ENCODE results near the gene KCNG1.
"Not testable (repeated sequence)": the region's sequence is repeated elsewhere in the genome, so short reads cannot be mapped to it uniquely, and the experiment has no call there.

KCNG1 gene

GRCh38 chr20:50991076-50991475 lies 31.8 kb downstream of the KCNG1 start:
- DNase-seq (ENCODE audit: low read depth in 2 of 2): no peak

GRCh38 chr20:50987493-50988210 lies 35.3 kb downstream of the KCNG1 start:
- DNase-seq (ENCODE audit: low read depth in 2 of 2): peak; percentile 25 to 28

GRCh38 chr20:50983321-50983720 lies 39.6 kb downstream of the KCNG1 start:
- DNase-seq (ENCODE audit: low read depth in 2 of 2): no peak

GRCh38 chr20:50982363-50982762 lies 40.5 kb downstream of the KCNG1 start:
- DNase-seq (ENCODE audit: low read depth in 2 of 2): no peak

- no peak for DNase-seq (ENCODE audit: low read depth in 2 of 2)
Measured at GRCh38 chr20:50981714-50982048, 41.2 kb downstream of the KCNG1 start.

- peak; percentile 41 to 42 for DNase-seq (ENCODE audit: low read depth in 2 of 2)
Measured at GRCh38 chr20:50980851-50981713, 41.8 kb downstream of the KCNG1 start.

- no peak for DNase-seq (ENCODE audit: low read depth in 2 of 2)
Measured at GRCh38 chr20:50980071-50980681, 42.7 kb downstream of the KCNG1 start.

GRCh38 chr20:50978533-50978932 lies 44.4 kb downstream of the KCNG1 start:
- not testable (repeated sequence) for DNase-seq (ENCODE audit: low read depth in 2 of 2)

GRCh38 chr20:50977066-50978021 lies 45.6 kb downstream of the KCNG1 start:
- DNase-seq (ENCODE audit: low read depth in 2 of 2): no peak

- DNase-seq (ENCODE audit: low read depth in 2 of 2): no peak
Measured at GRCh38 chr20:50975701-50976330, 47.1 kb downstream of the KCNG1 start.

GRCh38 chr20:50969912-50970311 lies 53.0 kb downstream of the KCNG1 start:
- no peak for DNase-seq (ENCODE audit: low read depth in 2 of 2)

- DNase-seq (ENCODE audit: low read depth in 2 of 2): no peak
Measured at GRCh38 chr20:50969435-50969834, 53.5 kb downstream of the KCNG1 start.

- DNase-seq (ENCODE audit: low read depth in 2 of 2): no peak
Measured at GRCh38 chr20:50968289-50968688, 54.6 kb downstream of the KCNG1 start.

GRCh38 chr20:50967586-50967985 lies 55.3 kb downstream of the KCNG1 start:
- DNase-seq (ENCODE audit: low read depth in 2 of 2): no peak

GRCh38 chr20:50959543-50960126 lies 63.3 kb downstream of the KCNG1 start:
- DNase-seq (ENCODE audit: low read depth in 2 of 2): no peak

GRCh38 chr20:50958615-50959542 lies 64.0 kb downstream of the KCNG1 start, which contains the start of gene MOCS3:
Gene MOCS3, plus strand, starts transcription at chr20:50958818. Its CDS starts 25 bp downstream, at chr20:50958843.
- DNase-seq (ENCODE audit: low read depth in 2 of 2): peak; percentile 68 to 73

GRCh38 chr20:50957798-50958614 lies 64.9 kb downstream of the KCNG1 start, which contains the start of gene DPM1:
Gene DPM1, minus strand, starts transcription at chr20:50958532. Its CDS starts 9 bp downstream, at chr20:50958523.
- peak; percentile 71 to 76 for DNase-seq (ENCODE audit: low read depth in 2 of 2)

GRCh38 chr20:50957276-50957675 lies 65.6 kb downstream of the KCNG1 start:
- no peak for DNase-seq (ENCODE audit: low read depth in 2 of 2)

Measured in activated CD8-positive, alpha-beta memory T cell treated with anti-CD3 and anti-CD28 coated beads for 4 hours (primary cell).